ENCODE results near the gene GLTPD2. TPM values are rescaled to one million over a fixed set of nuclear protein-coding genes. Genes with fewer than 3 reads are reported as not detected.
A peak's percentile ranks its signal among the peaks of the same experiment; 100 is the strongest.

GLTPD2 gene
- total and polyA plus RNA-seq, 10 of the 15 experiments (the other 5 are each of a cell fraction or from before 2014, with no cell fraction given): 0.16 to 0.34 TPM; not detected in 8

DNA sequence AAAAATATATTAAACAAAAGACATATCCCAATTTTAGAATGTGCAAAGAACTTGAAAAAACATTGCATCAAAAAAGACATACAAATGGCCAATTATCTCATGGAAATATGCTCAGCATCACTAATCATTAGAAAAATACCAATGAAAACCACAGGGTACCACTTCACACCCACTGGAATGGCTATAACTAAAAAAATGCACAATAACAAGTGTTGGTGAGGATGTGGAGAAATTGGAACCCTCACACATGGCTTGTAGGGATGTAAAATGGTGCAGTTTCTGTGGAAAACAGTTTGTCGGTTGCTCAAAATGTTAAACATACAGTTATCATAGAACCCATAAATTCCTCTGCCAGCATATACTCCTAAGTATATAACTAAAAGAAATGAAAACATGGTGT, 6.4 kb downstream of the GLTPD2 start (continued):
- TF ChIP-seq ZSCAN29 (IDR thresholded peaks at IDR 0.05): no peak
- TF ChIP-seq MXI1 (IDR thresholded peaks at IDR 0.05; ENCODE audit: low read depth, low read length): no peak
- TF ChIP-seq NFXL1 (IDR thresholded peaks at IDR 0.05; ENCODE audit: borderline replicate concordance): no peak
- TF ChIP-seq RELB (IDR thresholded peaks at IDR 0.05; ENCODE audit: low read depth): no peak
- TF ChIP-seq RB1 (IDR thresholded peaks at IDR 0.05; ENCODE audit: borderline replicate concordance): no peak
- no peak for TF ChIP-seq NFYA (IDR thresholded peaks at IDR 0.05; ENCODE audit: borderline replicate concordance, low read depth, low read length)

DNA sequence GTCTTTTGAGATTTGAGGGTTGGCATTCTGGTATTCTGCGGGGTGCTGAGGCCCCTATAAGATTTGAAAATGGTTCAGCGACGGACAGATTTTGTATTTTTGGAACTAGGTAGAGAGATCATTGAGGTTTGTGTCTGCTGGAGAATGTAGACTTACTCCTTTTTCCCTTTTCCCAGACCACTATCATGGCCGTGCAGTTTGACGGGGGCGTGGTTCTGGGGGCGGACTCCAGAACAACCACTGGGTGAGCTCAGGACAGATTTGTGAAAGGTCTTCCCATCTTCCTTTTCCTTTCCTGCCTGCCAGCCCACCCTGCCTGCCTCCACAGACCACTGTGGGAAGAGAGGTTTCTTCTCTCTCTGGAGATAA, 7.8 kb downstream of the GLTPD2 start:
- peak overlapping the region; percentile 95 for H2AFZ ChIP-seq (ENCODE audit: control insufficient read depth, low read depth, low read length)
- TF ChIP-seq NKRF (conservative IDR thresholded peaks at IDR 0.05) (peak; percentile 17; the same call in 1 of the 2 replicates), RB1 (IDR thresholded peaks at IDR 0.05; ENCODE audit: borderline replicate concordance) (no peak), EGR1 (IDR thresholded peaks at IDR 0.05; ENCODE audit: borderline replicate concordance in 1 of 2, low read depth in 2 of 2, low read length in 2 of 2) (peak in 1 of 2 experiments; percentile 62; a peak in 1 of 3 replicates), YY1 (IDR thresholded peaks at IDR 0.05; ENCODE audit: low read depth, low read length) (peak; percentile 80; the same call in 1 of the 2 replicates), SPI1 (IDR thresholded peaks at IDR 0.05; ENCODE audit: borderline replicate concordance, insufficient read depth, low read depth, low read length) (no peak), IKZF2 (IDR thresholded peaks at IDR 0.05) (0 out of 4 replicates have a peak, but pooled peaks of 1 of the 2 experiments have one; percentile 13), KAT2A (conservative IDR thresholded peaks at IDR 0.05; ENCODE audit: control insufficient read depth, low read depth, low read length) (no peak)
- H3K4me2 ChIP-seq (ENCODE audit: control insufficient read depth, insufficient read depth): peak overlapping the region; percentile 66
- H3K9me3 ChIP-seq (replicated peaks; ENCODE audit: control insufficient read depth, insufficient read depth, low read length): no peaks in the 10 kb centered on the region
- in situ Hi-C loops (cut with MboI) (no loop called here), intact Hi-C loops (cut with micrococcal nuclease; ENCODE audit: unreplicated experiment) (no loop called here)
- DNase-seq (ENCODE audit: low read depth, low spot score): no peak
- ChIA-PET POLR2A (interaction anchor here (0.5 to 1.2 kb wide), 6 partner anchors 10 to 66 kb away, joined by 3 to 5 read pairs (median 4); partner anchors contain the start of gene MED11), CTCF (interaction anchor here (0.9 to 1.1 kb wide), 2 partner anchors 11 to 85 kb away, joined by 3 to 5 read pairs; partner anchors contain the start of gene PLD2), SMC1A (ENCODE audit: uncharacterized antibody, unreplicated experiment) (interaction anchor here (0.6 to 1.2 kb wide), 2 partner anchors 10 kb away, joined by 3 read pairs; no protein-coding TSS in a partner anchor), RAD21 (ENCODE audit: unreplicated experiment) (interaction anchor here (1.3 kb wide), 1 partner anchor 86 kb away, joined by 5 read pairs; the partner anchor contains the start of gene ARRB2)
- TSS peak; percentile 89 for BruUV-seq (replicated peaks)
- whole genome bisulfite sequencing (ENCODE audit: insufficient coverage, insufficient replicate concordance, low lambda C conversion rate, missing lambda C conversion rate): 2% methylated on average over 7 of the region's 7 CpGs
- ATAC-seq: peak; percentile 77
- H4K20me1 ChIP-seq (ENCODE audit: control insufficient read depth, insufficient read depth): no peaks in the 10 kb centered on the region
- peaks cover 11% of the 10 kb centered on the region for H3K79me2 ChIP-seq (ENCODE audit: control insufficient read depth, insufficient read depth, low read length)
- H3K36me3 ChIP-seq (ENCODE audit: control insufficient read depth in 2 of 2, insufficient read depth in 2 of 2, low read length in 1 of 2): peaks cover 2 to 13% of the 10 kb centered on the region in 2 experiments; a peak in 3 of 4 replicates
- no peaks in the 10 kb centered on the region for H3K27me3 ChIP-seq (replicated peaks in 1 of 2; ENCODE audit: control insufficient read depth in 2 of 2, insufficient read depth in 2 of 2, low read length in 1 of 2)
- H3K9ac ChIP-seq (ENCODE audit: control insufficient read depth, insufficient read depth, low read length): peak overlapping the region; percentile 88
- H3K4me3 ChIP-seq: peak overlapping the region; percentile 79
- peak overlapping the region; percentile 71 for H3K27ac ChIP-seq (ENCODE audit: control insufficient read depth, insufficient read depth)
- H3K4me1 ChIP-seq (ENCODE audit: control insufficient read depth, insufficient read depth, low read length): peaks cover 21% of the 10 kb centered on the region
- FAIRE-seq: no peak
